ENCODE data around the gene SERINC2. TPM values are rescaled to one million over a fixed set of nuclear protein-coding genes. Genes with fewer than 3 reads are reported as not detected.

The SERINC2 gene
- total RNA-seq, 1 experiment from 2014 or later, result 14.1 TPM

DNA sequence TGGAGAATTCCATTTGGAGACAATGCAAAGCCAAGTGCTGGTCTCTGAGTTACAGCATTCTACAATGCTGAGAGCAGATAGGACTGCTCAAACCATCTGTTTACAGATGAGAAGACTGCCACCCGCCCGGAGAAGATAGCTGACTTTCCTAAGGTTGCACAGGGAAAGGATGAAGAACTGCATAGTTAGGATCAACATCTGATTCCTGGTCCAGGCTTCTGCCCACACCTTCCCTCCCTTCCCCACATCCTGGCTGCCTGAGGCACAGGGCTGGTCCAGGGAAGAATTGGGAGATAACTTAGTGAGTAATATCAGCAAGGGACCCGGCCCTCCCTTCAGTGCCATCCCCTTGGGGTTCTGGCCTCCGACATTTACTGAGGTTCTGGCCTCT is 2.0 kb downstream of the SERINC2 start:
- Histone ChIP-seq H3K56ac (ENCODE audit: insufficient read length, low read depth, low read length) (no peak overlapping the region), H3K23me2 (ENCODE audit: insufficient read length, low read depth, low read length, poor library complexity, severe bottlenecking) (peaks cover 16% of the 10 kb centered on the region), H2BK15ac (ENCODE audit: low read depth, low read length) (no peak overlapping the region), H2AK5ac (ENCODE audit: insufficient read length, low read length) (no peak overlapping the region), H3K9ac (ENCODE audit: extremely low read depth, insufficient read length, low read length) (no peak overlapping the region), H2BK20ac (ENCODE audit: low read depth, low read length, poor library complexity, severe bottlenecking) (no peak overlapping the region), H3K79me1 (ENCODE audit: insufficient read depth, low read depth, low read length, poor library complexity, severe bottlenecking) (no peaks in the 10 kb centered on the region), H4K20me1 (ENCODE audit: control insufficient read depth, insufficient read depth, insufficient read length) (no peaks in the 10 kb centered on the region), H3K4me2 (ENCODE audit: insufficient read depth, insufficient read length, low read length) (peak overlapping the region; percentile 94), H3K23ac (ENCODE audit: insufficient read length, low read depth, low read length) (no peak overlapping the region), H3K18ac (ENCODE audit: insufficient read length, low read depth, low read length) (no peak overlapping the region), H3K27ac (ENCODE audit: insufficient read length, low read depth, low read length) (no peak overlapping the region), H3K79me2 (ENCODE audit: insufficient read depth, low read length) (no peaks in the 10 kb centered on the region), H2AFZ (ENCODE audit: low read length) (no peak overlapping the region), H4K91ac (ENCODE audit: insufficient read length, low read depth, low read length) (no peak overlapping the region), H3K27me3 (ENCODE audit: insufficient read depth, low read length) (no peaks in the 10 kb centered on the region), H2BK5ac (ENCODE audit: insufficient read length, low read length) (no peak overlapping the region), H3K9me3 (ENCODE audit: control insufficient read depth, low read depth, low read length) (no peaks in the 10 kb centered on the region), H3T11ph (ENCODE audit: low read length) (no peak overlapping the region), H2BK120ac (ENCODE audit: low read depth, low read length, poor library complexity, severe bottlenecking) (no peak overlapping the region), H3K4me1 (ENCODE audit: insufficient read depth, low read length) (peaks cover 3% of the 10 kb centered on the region; the same call in 1 of the 2 replicates), H4K5ac (ENCODE audit: insufficient read length, low read depth, low read length) (no peak overlapping the region), H4K8ac (replicated peaks; ENCODE audit: insufficient read length, low read depth, low read length) (no peak overlapping the region), H3K4ac (ENCODE audit: low read depth, low read length) (no peak overlapping the region), H2BK12ac (ENCODE audit: insufficient read length, low read depth, low read length) (no peak overlapping the region), H3K14ac (ENCODE audit: insufficient read depth, low read length) (no peak overlapping the region)
- no CpG with 5 or more reads among the region's 4 CpGs for whole genome bisulfite sequencing (ENCODE audit: extremely low coverage, insufficient read length, low lambda C conversion rate)
- H3K4me1 Mint-ChIP-seq, result peaks cover 25 to 32% of the 10 kb centered on the region in 2 experiments
- H3K4me3 Mint-ChIP-seq, result peak overlapping the region in 1 of 2 experiments; percentile 97; a peak in 3 of 5 replicates
- peaks cover 0 to 10% (median 7%) of the 10 kb centered on the region in 3 experiments; a peak in 5 of 7 replicates for H3K36me3 Mint-ChIP-seq (ENCODE audit: insufficient read depth in 1 of 3, low read depth in 3 of 3)
- no peak overlapping the region for H3K27ac Mint-ChIP-seq
- no peaks in the 10 kb centered on the region for H3K9me3 Mint-ChIP-seq
- TF ChIP-seq, protein P1, sequence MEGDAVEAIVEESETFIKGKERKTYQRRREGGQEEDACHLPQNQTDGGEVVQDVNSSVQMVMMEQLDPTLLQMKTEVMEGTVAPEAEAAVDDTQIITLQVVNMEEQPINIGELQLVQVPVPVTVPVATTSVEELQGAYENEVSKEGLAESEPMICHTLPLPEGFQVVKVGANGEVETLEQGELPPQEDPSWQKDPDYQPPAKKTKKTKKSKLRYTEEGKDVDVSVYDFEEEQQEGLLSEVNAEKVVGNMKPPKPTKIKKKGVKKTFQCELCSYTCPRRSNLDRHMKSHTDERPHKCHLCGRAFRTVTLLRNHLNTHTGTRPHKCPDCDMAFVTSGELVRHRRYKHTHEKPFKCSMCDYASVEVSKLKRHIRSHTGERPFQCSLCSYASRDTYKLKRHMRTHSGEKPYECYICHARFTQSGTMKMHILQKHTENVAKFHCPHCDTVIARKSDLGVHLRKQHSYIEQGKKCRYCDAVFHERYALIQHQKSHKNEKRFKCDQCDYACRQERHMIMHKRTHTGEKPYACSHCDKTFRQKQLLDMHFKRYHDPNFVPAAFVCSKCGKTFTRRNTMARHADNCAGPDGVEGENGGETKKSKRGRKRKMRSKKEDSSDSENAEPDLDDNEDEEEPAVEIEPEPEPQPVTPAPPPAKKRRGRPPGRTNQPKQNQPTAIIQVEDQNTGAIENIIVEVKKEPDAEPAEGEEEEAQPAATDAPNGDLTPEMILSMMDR (conservative IDR thresholded peaks at IDR 0.05), result no peak
- peaks cover 24% of the 10 kb centered on the region for H3K27me3 Mint-ChIP-seq (ENCODE audit: low read depth)
- DNase-seq, result no peak
